Right renal pelvis (tissue), 4 donors: ENCODE measurements around the gene ZMAT3. TPM values are rescaled to one million over a fixed set of nuclear protein-coding genes. Genes with fewer than 3 reads are reported as not detected.

Experiments used
- DNase-seq, 4 donors: peaks; one replicate each; pipeline ENCODE4 v3.0.0-alpha.2; 2013; ENCODE audit warnings: low read depth in 4 of 4, low spot score in 3 of 4, missing footprints in 1 of 4
- polyA plus RNA-seq, 4 donors: library from polyadenylated mRNA; unstranded; fragments of 120-200 nt; gene quantifications; one replicate each; pipeline ENCODE4 v1.2.1, GENCODE V29; 2013; ENCODE audit not compliant: insufficient read length in 4 of 4

ZMAT3 gene
- polyA plus RNA-seq, 4 donors = 9.1 to 11.0 (median 10.3) TPM

DNA sequence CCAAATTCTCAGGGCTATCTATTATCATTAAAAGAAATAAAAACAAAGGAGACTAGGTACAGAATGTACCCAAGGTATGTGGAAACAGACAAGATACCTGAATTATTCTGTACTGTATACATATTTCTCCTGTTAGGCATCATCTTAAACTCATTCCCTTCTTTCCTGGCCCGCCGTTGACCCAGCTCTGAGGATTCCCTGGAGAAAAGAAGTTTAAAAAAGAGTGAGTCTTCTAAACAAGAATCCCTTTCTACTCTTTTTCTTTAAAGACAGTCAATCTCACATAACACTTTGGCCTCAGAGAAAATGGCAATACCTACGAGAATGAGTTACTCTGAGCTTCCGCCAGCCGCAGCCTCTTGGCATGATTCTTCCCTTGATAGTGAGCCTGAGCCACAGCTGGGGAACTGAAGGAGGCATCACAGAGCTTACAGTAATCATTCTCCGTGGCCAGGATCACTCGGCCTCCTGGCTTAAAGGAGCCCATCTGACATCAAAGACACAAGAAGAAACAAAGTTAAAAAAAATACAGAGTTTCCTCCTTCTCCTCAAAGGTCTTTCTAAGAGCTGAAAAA, 44.2 kb downstream of the ZMAT3 start:
- no peak for DNase-seq

DNA sequence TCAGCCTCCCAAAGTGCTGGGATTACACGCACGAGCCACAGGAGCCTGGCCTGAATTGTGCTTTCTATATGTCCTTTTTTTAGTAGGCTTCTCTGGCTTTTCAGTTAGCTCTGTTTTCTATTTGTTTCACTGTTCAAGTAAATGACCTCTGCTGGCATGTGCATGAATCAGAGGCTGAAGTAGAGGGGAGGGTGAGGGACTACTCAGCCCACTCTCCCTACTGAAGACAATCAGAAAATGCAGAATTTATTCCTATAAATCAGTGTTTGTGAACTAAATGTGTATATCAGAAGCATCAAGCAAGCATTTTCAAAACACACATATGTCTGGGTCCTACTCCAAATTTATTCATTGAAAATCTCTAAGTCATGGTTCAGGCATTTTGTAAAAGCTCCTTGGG, 45.0 kb downstream of the ZMAT3 start:
- DNase-seq = no peak

DNA sequence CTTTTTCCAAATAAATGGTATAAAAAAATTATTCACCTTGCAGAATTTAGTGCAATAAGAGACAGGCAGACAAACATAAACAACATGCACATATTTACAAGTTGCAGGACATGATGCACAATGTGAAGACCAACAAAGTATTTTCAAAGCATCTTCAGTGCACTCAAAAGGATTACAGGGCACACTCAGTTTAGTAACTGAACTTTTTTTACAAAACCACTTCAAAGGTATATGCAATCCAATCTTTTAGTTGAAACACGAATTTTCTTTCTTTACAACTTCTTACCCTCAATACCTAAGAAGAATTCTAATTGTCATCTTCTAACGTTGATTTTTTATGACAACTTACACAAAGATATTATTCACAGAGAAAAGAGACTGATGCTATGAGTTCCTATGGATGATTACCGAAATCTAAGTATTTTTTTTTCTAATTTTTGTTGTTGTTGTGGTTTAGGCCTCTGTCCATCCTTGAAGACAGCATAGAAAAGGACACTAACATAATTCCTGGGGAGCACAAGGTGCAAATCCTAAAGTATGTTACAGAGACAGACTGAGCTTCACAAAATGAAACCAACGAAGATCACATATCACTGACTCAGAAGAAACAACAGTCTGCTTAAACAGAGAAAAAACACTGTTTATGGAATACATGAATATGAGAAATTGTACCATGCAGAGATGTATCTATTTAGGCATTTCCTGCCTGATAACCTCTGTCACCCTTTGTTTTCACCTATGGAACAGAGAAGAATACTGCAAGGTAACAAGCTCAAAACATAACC, 50.3 kb downstream of the ZMAT3 start:
- DNase-seq = no peak

DNA sequence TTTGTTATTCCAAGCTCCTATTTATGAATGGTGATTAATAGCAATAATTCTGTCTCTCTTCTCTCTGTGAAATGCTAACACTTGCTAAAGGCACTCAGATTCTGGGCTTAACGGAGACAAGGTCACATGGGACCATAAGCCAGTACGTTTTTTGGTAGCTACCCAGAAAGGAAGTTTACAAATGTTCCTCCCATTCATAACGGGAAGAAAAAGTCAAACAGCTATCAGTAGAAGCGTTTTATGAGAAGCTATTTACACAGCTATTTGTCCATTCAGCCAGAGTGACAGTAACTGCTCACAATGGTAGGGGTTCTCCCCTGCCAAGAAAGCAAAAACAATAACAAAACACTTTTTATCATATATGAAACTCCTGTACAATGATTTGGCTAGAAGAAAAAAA, 51.5 kb downstream of the ZMAT3 start:
- no peak for DNase-seq

DNA sequence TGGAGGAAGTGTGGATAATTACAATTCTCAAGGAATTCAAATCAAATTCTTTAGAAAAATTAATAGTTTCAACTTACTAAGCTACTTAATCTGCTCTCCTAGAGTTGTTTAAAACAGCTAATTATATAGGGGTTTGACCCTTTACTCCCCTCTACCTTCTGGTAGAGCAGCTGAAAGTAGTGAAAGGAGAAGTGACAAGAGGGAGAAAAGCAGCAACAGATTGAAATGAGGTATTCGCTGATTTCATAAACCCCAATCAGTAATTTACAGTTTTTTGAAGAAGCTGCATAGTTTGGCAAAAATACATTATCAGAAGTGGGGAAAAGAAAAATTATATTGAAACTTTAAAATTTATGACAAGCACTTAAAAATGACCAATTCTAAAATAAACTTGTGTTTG, 52.8 kb downstream of the ZMAT3 start:
- no peak for DNase-seq

DNA sequence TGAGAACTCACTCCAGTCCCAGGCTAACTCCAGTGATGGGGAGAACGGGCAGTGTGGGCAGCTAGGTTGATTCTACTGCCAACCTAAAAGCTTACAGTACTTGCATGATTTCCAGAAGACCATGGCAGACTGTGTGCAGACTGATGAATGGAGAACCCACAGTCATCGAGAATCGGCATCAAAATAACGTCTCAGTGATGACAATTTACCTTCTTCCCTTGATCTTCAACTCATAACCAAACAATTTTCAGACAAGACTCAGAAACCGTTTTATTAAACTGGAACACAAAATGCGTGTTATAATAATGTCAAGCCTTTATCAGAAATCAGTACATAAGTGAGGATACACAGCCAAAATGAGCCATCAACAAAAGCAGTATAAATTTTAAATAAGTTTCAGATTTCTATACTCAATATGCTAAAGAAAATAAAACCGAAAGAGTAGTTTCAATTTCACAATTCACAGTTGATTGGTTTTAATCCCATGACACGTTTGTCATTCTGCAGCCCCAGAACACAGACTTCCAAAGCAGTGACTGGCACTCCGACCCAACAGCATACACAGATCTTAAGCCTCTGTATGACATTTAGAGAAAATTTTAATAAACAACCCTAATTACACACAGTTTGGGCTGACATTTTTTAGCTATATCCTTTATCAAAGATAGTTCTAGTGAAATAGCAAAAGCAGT, 54.5 kb downstream of the ZMAT3 start:
- no peak for DNase-seq

DNA sequence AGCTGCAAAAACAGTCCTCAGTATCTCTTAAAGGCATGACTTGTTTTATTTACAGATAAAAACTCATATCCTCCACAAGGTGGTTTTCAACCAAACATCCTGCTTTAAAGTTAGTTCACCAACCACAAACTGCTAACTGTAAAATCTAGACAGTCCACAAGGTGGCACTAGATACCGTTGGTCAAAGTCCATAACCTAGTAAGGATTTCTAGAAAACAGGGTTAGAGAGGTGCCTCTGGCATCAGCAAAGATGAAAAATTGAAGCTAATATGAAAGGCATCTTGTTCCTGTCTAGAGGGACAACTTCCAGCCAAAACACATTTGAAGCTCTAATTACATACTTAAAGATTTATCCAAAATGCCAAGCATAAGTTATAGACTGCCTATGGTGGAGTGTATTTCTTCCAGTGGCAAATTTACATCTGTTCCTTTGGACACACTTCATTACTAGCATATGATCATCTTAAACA, 56.0 kb downstream of the ZMAT3 start:
- peak; percentile 63 to 76 (median 69) for DNase-seq

DNA sequence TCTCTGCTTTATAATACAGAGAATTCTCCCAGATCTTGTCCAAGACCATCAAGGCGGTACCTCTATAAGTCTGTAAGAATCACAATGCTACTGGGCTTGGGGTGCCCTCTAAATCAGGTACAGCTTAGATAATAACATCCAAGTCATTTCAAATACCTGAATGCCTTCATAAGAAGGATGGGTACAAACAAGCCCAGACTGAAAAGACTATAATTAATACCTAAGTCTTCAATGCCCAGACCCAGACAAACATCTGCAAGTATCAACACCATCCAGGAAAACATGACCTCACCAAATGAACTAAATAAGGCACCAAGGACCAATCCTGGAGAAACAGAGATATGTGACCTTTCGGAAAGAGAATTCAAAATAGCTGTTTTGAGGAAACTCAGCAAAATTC, 65.9 kb downstream of the ZMAT3 start:
- no peak for DNase-seq

DNA sequence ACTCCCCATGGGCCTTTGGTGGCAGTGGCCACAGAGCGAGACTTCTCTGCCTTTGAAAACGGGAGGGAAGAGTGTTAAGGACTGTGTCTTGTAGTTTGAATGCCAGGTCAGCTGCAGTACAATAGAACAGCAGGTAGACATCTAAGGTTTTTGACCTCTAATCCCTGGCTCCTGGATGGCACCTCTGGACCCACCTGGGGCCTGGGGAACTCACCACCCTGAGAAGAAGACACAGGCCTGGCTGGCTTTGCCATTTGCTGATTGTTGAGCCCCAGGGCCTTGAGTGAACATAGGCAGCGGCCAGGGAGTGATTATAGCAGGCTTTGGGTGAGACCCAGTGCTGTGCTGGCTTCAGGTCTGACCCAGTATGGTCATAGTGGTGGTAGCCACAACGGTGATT, 66.4 kb downstream of the ZMAT3 start:
- no peak for DNase-seq

DNA sequence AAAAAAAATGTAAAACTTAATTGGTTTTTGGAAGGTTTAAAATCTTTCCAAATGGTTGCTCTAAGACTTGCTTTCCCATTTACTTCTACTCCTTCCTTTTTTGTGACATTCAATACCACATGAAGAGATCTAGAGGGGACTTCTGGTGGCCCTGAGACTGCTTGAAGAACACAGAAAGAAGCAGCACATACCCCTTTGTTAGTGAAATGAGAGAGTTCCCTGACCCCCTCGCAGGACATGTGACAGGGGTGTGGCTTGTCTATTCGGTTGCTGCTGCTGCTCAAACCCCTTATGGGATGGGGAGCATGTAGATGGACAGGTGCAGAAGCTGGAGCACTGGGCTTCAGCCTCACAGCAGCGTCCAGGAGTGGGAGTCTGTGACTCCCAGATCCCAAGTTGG, 71.0 kb downstream of the ZMAT3 start:
- no peak for DNase-seq

DNA sequence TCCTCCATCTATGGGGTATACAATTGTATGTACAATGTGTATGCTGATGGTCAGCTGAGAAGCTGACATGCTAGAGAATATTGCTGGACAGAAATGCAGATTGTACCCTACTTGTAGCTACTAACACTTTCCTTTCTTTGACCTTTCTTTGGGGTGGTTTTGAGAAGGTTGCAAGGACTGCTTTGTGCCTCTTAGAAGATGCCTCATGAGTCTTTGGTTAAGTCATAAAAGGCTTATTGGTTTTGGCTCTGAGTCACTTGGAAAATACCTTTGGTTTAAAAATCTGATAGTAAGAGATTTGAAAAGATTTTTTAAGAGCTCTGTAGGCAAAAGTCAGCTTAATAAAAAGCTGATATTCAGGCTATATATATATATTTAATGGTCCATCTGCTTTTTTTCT, 71.5 kb downstream of the ZMAT3 start:
- no peak for DNase-seq

DNA sequence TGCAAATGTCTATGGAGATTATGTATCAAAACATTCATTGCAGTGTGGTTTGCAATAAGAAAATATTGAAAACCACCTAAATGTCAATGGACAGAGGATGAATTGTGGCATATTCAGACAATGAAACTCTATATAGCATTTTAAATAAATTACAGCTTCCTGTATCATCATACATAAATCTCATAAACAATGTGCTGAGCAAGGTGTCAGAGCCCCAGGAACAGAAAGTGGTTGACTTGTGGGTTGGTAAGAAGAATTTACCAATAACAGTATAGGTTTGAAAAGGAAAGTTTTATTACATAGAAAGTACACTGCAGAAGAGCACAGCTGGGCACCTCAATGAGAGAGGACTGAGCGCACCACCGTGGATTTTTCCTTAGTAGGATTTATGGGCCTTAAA, 75.2 kb downstream of the ZMAT3 start:
- DNase-seq = no peak

DNA sequence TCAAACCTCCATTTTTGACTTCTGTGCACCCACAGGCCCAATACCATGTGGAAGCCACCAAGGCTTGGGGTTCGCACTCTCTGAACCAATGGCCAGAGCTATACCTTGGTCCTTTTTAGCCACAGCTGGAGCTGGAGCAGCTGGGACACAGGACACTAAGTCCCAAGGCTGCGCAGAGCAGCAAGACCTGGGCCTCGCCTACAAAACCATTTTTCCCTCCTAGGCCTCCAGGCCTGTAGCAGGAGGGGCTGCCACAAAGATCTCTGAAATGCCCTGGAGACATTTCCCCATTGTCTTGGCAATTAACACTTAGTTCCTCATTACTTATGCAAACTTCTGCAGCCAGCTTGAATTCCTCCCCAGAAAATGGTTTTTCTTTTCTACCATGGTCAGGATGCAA, 81.3 kb downstream of the ZMAT3 start:
- DNase-seq = no peak

DNA sequence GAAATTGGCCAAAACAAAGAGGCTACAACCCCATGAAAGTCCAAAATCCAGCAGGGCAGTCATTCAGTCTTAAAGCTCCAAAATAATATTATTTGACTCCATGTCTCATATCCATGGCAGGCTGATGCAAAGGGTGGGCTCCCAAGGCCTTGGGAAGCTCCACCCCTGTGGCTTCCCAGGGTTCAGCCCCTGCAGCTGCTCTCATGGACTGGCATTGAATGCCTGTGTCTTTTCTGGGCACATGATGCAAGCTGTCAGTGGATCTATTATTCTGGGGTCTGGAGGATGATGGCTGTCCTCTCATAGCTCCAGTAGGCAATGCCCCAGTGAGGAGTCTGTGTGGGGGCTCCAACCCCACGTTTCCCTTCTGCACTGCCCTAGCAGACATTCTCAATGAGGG, 81.8 kb downstream of the ZMAT3 start:
- DNase-seq = no peak

DNA sequence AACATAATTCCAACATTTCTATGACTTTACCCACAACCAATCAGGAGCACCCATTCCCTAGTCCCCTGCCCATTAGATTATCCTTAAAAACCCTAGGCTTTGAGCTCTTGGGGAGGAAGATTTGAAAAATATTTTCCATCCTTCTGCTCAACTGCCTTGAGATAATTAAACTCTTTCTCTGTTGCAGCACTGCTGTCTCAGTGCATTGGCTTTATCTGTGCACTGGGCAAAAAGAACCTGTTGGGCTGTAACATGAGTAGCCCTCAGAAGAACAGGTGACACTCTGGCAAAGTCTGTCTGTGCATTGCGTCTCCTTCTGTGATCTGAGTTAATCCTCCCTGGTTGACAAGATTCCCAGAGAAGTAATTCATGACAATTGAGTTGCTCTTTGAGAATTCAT, 83.9 kb downstream of the ZMAT3 start:
- no peak for DNase-seq

DNA sequence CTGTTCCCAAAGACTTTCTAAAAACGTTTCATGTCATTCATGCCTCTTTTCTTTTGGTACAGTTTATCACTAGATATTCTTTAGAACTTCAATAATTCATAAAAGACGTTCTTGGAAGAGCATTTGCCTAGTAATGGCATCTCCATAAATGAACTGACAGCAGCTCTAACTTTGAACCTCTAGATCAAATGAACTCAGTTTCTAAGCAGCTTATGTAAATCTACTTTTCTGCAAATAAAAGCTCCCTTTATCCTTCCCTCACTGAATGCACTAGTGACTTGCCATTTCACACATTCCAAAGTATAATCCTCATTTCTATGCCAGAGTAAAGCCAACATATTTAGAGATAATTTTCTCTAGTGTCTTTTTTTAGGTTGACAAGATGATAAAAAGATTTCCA, 85.2 kb downstream of the ZMAT3 start:
- no peak for DNase-seq

DNA sequence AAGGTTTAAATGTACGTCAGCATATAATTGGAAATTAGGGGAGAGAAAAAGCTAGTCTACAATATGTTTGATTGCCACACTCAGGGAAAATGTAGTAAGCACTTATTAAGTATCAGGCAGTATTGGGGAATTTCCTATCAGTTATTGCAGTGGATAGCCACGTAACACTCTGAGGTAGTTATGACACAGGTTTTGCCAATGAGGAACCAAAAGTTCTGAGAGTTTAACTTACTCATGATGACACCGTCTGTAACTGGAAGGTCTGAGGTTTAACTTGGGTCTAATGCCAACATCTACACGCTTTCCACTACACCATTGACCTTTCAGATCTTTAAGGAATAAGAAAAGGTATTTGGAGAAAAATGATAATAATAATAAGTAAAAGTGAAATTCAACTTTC, 89.5 kb downstream of the ZMAT3 start:
- DNase-seq = no peak

DNA sequence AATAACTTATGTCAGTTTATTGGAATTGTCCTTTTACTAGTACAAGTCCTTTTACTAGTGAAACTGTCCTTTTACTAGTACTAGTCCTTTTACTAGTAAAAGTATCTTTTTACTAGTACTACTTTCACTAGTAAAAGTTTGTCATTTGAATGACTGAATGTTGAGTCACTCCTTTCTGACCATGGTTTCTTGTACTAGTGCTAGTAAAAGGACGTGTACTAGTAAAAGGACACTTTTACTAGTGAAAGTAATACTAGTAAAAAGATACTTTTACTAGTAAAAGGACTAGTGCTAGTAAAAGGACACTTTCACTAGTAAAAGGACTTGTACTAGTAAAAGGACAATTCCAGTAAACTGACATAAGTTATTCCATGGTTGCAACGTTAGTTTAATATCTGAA, 96.3 kb downstream of the ZMAT3 start:
- no peak for DNase-seq

DNA sequence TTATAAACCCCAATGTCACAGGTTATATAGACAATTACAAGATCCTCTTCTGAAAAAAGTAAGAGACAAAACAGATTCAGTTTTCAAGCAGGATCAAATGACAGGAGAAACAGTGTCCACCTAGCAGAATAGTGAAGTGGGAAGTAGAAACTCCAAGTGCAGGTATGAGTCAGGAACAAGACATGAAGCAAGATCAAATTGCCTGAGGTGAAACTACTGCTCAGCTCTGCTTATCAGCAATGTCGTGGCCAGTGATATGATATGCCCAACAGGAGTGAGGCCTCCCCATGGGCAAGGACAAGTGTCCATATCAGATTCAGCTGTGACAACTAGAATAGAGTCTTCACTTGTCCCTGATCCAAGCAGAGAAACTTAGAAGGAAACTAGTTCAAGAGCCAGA, 100.0 kb downstream of the ZMAT3 start:
- no peak for DNase-seq

DNA sequence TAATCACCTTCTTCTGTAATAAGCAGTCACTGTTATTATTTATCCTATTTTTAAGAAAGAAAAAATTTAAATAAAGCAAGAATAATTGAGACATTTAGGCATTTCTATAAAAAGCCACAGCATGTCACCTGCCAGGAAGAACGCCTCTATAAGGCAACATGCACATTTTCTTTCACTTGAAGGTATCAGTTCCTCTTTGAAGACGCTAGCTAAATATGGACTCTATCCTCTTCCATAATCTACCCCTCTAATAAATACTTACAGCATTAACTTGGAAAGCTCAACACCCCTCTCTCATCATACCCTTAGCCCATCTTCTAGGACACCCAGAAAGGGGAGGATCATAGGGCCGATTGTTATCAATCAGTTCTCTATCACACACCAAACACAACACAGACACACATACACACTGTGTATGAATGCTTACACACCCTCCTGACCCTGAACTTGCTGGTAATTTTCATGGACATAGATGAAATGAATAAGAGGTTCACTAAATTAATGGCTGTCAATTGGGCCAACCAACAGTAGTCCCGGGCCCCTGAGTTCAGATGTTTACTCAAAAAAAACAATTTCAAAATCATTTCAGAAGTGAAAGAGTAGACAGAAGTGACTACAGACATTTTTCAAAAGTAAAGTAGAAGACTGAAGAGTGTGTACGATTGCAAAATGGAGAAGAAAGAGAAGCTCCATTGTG, 102.5 kb downstream of the ZMAT3 start:
- no peak for DNase-seq
